Ishikawa (cell line): Measurements from ENCODE around the gene CHD1.

ENCODE experiments used
- CEBPB ChIP-seq: IDR thresholded peaks from 2 replicates; pipeline ENCODE4 v1.6.1; 2012
- CREB1 ChIP-seq: IDR thresholded peaks from 2 replicates; pipeline ENCODE4 v1.6.1; 2012; ENCODE audit warnings: low read depth
- EGR1 ChIP-seq: IDR thresholded peaks from 2 replicates; pipeline ENCODE4 v1.6.1; 2012
- EP300 ChIP-seq: IDR thresholded peaks from 2 replicates; pipeline ENCODE4 v1.6.1; 2012; ENCODE audit warnings: borderline replicate concordance
- FOXM1 ChIP-seq: IDR thresholded peaks from 2 replicates; pipeline ENCODE4 v1.6.1; 2012; ENCODE audit warnings: low read depth, borderline replicate concordance
- MAX ChIP-seq: IDR thresholded peaks from 2 replicates; pipeline ENCODE4 v1.6.1; 2012
- NFIC ChIP-seq: IDR thresholded peaks from 2 replicates; pipeline ENCODE4 v1.6.1; 2012
- RAD21 ChIP-seq: IDR thresholded peaks from 2 replicates; pipeline ENCODE4 v1.6.1; 2012; ENCODE audit warnings: low read depth
- REST ChIP-seq: IDR thresholded peaks from 2 replicates; pipeline ENCODE4 v1.6.1; 2012; ENCODE audit warnings: low read depth, mild to moderate bottlenecking
- TAF1 ChIP-seq: IDR thresholded peaks from 2 replicates; pipeline ENCODE4 v1.6.1; 2012; ENCODE audit warnings: low read depth, mild to moderate bottlenecking
- TCF12 ChIP-seq: IDR thresholded peaks from 2 replicates; pipeline ENCODE4 v1.6.1; 2012; ENCODE audit warnings: low read depth
- TEAD4 ChIP-seq: IDR thresholded peaks from 2 replicates; pipeline ENCODE4 v1.6.1; 2012
- USF1 ChIP-seq: IDR thresholded peaks from 2 replicates; pipeline ENCODE4 v1.6.1; 2012
- YY1 ChIP-seq: IDR thresholded peaks from 2 replicates; pipeline ENCODE4 v1.6.1; 2012; ENCODE audit warnings: low read depth
- ZBTB7A ChIP-seq: IDR thresholded peaks from 2 replicates; pipeline ENCODE4 v1.6.1; 2012; ENCODE audit warnings: low read depth

Gene CHD1

GRCh38 chr5:98907951-98908350 lies 20.9 kb downstream of the CHD1 start:
- TF ChIP-seq EP300 (no peak), TCF12 (no peak), USF1 (no peak), RAD21 (no peak)

DNA sequence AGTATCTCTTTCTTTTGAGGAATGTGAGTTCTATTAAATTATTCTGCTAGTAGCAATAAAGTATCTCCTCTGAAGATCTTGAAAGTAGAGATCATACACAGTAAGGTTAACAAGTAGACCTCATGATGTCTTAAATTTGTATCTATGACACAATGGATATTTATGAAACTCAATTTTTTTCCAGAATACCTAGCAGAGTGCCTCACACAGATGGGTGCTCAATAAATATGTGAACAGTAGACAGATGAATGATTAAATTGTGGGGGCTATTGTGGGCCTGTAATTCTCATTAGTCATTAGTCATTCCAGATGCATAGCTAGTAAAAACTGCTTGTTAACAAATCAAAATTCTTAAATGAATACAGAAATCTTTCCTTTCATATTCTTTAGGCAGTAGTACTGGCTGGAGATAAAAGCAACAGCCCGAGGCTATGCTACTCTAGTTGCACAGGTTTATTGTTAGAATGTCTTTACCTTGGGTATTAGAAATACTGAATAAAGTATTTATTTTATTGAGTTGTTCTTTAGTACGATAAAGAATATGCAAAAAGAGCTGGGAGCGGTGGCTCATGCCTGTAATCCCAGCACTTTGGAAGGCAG lies 22.0 kb downstream of the CHD1 start:
- TF ChIP-seq FOXM1 = no peak
- TF ChIP-seq TAF1 = no peak
- no peak for TF ChIP-seq CEBPB
- TF ChIP-seq REST = no peak
- TF ChIP-seq NFIC = no peak
- TF ChIP-seq YY1 = no peak
- no peak for TF ChIP-seq TEAD4
- TF ChIP-seq EGR1 = no peak

DNA sequence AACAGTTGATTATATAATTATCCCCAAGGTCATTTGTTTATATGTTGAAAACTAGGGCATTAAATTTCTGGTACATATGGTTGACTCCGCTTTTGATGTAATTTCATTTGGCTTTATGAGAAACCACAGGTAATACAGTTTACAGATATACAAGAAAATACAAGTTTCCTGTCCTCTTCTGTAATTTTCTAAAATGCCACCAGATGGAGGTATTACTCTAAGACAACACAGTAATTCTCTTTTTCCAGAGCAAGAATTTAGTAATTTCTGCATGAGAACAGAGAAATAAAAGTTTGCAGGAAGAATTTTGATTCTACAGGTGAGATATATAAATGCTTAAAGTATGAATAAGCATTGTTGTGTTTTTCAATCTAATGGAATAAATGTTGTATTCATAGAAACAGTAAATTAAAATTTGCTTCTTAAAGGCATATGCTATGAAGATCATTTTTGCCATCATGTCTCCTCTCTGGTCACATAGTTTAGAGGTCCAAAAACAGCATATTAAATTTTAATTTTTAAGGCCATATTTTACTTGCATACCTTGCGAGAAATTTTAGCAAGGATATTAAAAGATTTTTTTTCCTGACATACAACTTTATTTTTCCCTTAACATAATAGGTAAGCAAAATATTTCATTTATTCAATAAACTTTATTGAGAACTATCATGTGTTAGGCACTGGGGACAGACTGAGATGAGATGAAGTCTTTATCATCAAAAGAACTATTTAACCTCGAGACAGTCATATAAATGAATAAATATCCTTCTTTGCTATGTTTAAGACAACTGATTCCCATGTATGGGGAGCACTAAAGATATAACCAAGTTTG lies 22.7 kb downstream of the CHD1 start:
- TF ChIP-seq RAD21 = peak; percentile 57
- TF ChIP-seq EP300 = no peak

- no peak for TF ChIP-seq FOXM1
- TF ChIP-seq CREB1 = no peak
Measured at GRCh38 chr5:98904780-98905179, 24.0 kb downstream of the CHD1 start.

DNA sequence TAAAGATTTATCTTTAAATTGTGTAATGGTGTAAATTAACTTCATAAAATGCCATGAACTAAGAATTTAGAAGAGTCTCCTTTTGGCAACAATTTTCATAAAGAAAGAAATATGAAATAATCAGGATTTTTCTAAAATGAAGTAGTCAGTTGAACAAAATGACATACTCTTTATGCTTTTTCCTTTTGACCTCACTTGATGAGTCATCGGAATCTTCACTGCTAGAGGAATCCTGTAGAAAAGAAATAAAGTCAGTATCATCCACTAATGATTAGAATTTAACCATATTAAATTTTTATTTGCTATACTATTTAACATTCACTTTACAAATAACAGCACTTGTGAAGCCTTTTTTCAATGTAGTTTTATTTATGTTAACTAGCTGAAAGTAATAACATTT lies 26.1 kb downstream of the CHD1 start:
- no peak for TF ChIP-seq EGR1
- TF ChIP-seq RAD21 = no peak
- no peak for TF ChIP-seq MAX
- TF ChIP-seq CEBPB = no peak
- no peak for TF ChIP-seq EP300
- no peak for TF ChIP-seq TAF1
- TF ChIP-seq CREB1 = no peak
- TF ChIP-seq TCF12 = no peak

- TF ChIP-seq MAX = no peak
- no peak for TF ChIP-seq TAF1
- TF ChIP-seq TCF12 = no peak
- TF ChIP-seq EGR1 = no peak
- TF ChIP-seq CREB1 = no peak
- TF ChIP-seq ZBTB7A = no peak
- no peak for TF ChIP-seq YY1
- TF ChIP-seq USF1 = no peak
Measured at GRCh38 chr5:98899456-98899855, 29.4 kb downstream of the CHD1 start.

GRCh38 chr5:98898743-98899142 lies 30.1 kb downstream of the CHD1 start:
- TF ChIP-seq REST = no peak
- TF ChIP-seq RAD21 = no peak
- TF ChIP-seq USF1 = no peak
- TF ChIP-seq TCF12 = no peak
